HG02610 (cell line): ENCODE measurements around the gene LRRC8C.
A peak's percentile ranks its signal among the peaks of the same experiment; 100 is the strongest.
"Not testable (repeated sequence)": the region's sequence is repeated elsewhere in the genome, so short reads cannot be mapped to it uniquely, and the experiment has no call there.

Source experiments
- ATAC-seq: cut with Tn5 transposase; IDR thresholded peaks from one replicate; pipeline ENCODE4 v1.9.1; 2021; ENCODE audit warnings: mild to moderate bottlenecking, moderate library complexity; ENCODE audit not compliant: unreplicated experiment

Gene LRRC8C

GRCh38 chr1:89607586-89608318 is 25.2 kb upstream of the LRRC8C start:
- no peak for ATAC-seq

GRCh38 chr1:89608319-89608983 is 24.5 kb upstream of the LRRC8C start:
- no peak for ATAC-seq

- no peak for ATAC-seq
These were observed 23.8 kb upstream of the LRRC8C start for GRCh38 chr1:89608984-89609725.

- ATAC-seq: no peak
These were observed 23.0 kb upstream of the LRRC8C start for GRCh38 chr1:89609781-89610456.

- no peak for ATAC-seq
These were observed 22.4 kb upstream of the LRRC8C start for GRCh38 chr1:89610457-89611011.

GRCh38 chr1:89611721-89612120 is 21.2 kb upstream of the LRRC8C start:
- peak; percentile 99 for ATAC-seq

- ATAC-seq: no peak
These were observed 19.0 kb upstream of the LRRC8C start for GRCh38 chr1:89613928-89614327.

- ATAC-seq: no peak
These were observed 17.0 kb upstream of the LRRC8C start for GRCh38 chr1:89615676-89616598.

GRCh38 chr1:89616844-89617627 is 15.9 kb upstream of the LRRC8C start:
- no peak for ATAC-seq

GRCh38 chr1:89620664-89621063 is 12.3 kb upstream of the LRRC8C start:
- ATAC-seq: no peak

- no peak for ATAC-seq
These were observed 10.0 kb upstream of the LRRC8C start for GRCh38 chr1:89622895-89623294.

- ATAC-seq: no peak
These were observed 8.6 kb upstream of the LRRC8C start for GRCh38 chr1:89624314-89624713.

GRCh38 chr1:89624715-89625323 is 8.1 kb upstream of the LRRC8C start:
- ATAC-seq: no peak

- ATAC-seq: no peak
These were observed 5.3 kb upstream of the LRRC8C start for GRCh38 chr1:89627596-89627962.

- ATAC-seq: no peak
These were observed 3.8 kb upstream of the LRRC8C start for GRCh38 chr1:89629146-89629545.

- ATAC-seq: not testable (repeated sequence)
These were observed 3.3 kb upstream of the LRRC8C start for GRCh38 chr1:89629600-89629999.

GRCh38 chr1:89630048-89630447 is 2.9 kb upstream of the LRRC8C start:
- ATAC-seq: no peak

- no peak for ATAC-seq
These were observed 884 bp upstream of the LRRC8C start for GRCh38 chr1:89631816-89632656.
